ENCODE results near the gene TBL3. TPM values are rescaled to one million over a fixed set of nuclear protein-coding genes. Genes with fewer than 3 reads are reported as not detected.

Gene TBL3
- total RNA-seq, 1 experiment from 2014 or later = 68.9 TPM

DNA sequence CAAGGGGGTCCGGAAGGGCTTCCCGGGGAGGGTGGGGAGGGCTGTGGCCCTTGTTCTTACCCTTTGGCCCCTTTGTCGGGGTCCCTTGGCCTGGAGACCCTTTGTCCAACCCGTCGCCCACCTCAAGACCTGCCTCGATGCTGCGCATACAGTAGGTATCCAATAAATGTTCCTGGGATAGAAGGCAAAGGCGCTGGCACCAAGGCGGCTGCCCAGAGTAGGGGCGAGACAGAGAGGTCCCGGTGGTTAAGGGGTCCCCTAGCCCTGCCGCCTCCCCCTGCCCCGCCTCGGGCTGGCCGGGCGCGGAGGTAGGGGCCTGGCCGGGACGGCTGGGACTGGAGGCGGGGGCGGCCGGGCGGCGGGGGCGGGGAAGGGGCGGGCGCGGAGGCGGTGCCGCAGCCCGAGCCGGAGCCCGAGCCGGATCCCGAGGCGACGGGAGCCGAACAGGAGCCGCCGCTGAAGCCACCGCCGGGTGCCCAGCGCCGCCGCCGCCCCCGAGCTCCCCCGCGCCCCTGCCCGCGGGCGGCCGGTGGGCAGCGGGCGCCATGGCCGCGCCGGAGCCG lies 54.7 kb downstream of the TBL3 start, which contains the start of gene NHERF2:
NHERF2 (plus strand) TSS at position 442 of the 563 bp plus-strand sequence; CDS start at position 546, 104 bp downstream.
- TF ChIP-seq POLR2AphosphoS5 (IDR thresholded peaks at IDR 0.05; ENCODE audit: low read depth, low read length) (peak; percentile 37), POLR2A (IDR thresholded peaks at IDR 0.05; ENCODE audit: borderline replicate concordance, extremely low read depth, insufficient read depth, insufficient read length) (no peak), ELF1 (IDR thresholded peaks at IDR 0.05; ENCODE audit: borderline replicate concordance, low read depth) (no peak)
- Histone ChIP-seq H3K79me2 (ENCODE audit: insufficient read depth, low read length) (peaks cover 17% of the 10 kb centered on the region; the same call in 1 of the 2 replicates), H3K27me3 (ENCODE audit: insufficient read depth, low read length) (no peaks in the 10 kb centered on the region), H3K9ac (ENCODE audit: low read length) (peak within 1 kb of the TSS; percentile 76), H3K4me3 (replicated peaks in 1 of 2; ENCODE audit: low read depth in 1 of 2, low read length in 2 of 2) (peak within 1 kb of the TSS; percentile 60 to 77), H3K9me2 (ENCODE audit: insufficient read depth) (no peaks in the 10 kb centered on the region), H3K4me1 (ENCODE audit: control insufficient read depth in 1 of 2, insufficient read depth in 2 of 2, low read length in 2 of 2) (peaks cover 29 to 50% of the 10 kb centered on the region in 2 experiments), H3K36me3 (ENCODE audit: control insufficient read depth in 1 of 2, insufficient read depth in 2 of 2, low read length in 2 of 2) (no peaks in the 10 kb centered on the region), H2AFZ (ENCODE audit: low read depth, low read length, poor library complexity, severe bottlenecking) (no peak within 1 kb of the TSS), H3K4me2 (ENCODE audit: low read length) (peak within 1 kb of the TSS; percentile 99), H3K27ac (ENCODE audit: low read depth, low read length) (peak within 1 kb of the TSS; percentile 72; the same call in 1 of the 2 replicates), H4K20me1 (ENCODE audit: insufficient read depth) (no peaks in the 10 kb centered on the region), H3K9me3 (ENCODE audit: control insufficient read depth in 1 of 2, insufficient read depth in 1 of 2, low read depth in 1 of 2, low read length in 2 of 2) (no peaks in the 10 kb centered on the region)
- ChIA-PET POLR2A (interaction anchor here (0.9 kb wide), 1 partner anchor 62 kb away, joined by 3 read pairs; the partner anchor contains the start of gene RPS2), CTCF (interaction anchor here (1.1 kb wide), 1 partner anchor 22 kb away, joined by 3 read pairs; no protein-coding TSS in a partner anchor), RAD21 (ENCODE audit: low non-redundant PET in 1 of 2, low total read pairs in 2 of 2, uncharacterized antibody in 2 of 2, unreplicated experiment in 2 of 2) (no interaction called here)
- ATAC-seq = peak; percentile 46
- no peak for DNase-seq (ENCODE audit: low read depth, low spot score)
- intact Hi-C loops (cut with micrococcal nuclease) = loop anchor here (10.0 kb wide), 1 partner anchor 228 kb away; the partner anchor contains the start of gene ECI1
- BruUV-seq (replicated peaks) = no TSS peak

DNA sequence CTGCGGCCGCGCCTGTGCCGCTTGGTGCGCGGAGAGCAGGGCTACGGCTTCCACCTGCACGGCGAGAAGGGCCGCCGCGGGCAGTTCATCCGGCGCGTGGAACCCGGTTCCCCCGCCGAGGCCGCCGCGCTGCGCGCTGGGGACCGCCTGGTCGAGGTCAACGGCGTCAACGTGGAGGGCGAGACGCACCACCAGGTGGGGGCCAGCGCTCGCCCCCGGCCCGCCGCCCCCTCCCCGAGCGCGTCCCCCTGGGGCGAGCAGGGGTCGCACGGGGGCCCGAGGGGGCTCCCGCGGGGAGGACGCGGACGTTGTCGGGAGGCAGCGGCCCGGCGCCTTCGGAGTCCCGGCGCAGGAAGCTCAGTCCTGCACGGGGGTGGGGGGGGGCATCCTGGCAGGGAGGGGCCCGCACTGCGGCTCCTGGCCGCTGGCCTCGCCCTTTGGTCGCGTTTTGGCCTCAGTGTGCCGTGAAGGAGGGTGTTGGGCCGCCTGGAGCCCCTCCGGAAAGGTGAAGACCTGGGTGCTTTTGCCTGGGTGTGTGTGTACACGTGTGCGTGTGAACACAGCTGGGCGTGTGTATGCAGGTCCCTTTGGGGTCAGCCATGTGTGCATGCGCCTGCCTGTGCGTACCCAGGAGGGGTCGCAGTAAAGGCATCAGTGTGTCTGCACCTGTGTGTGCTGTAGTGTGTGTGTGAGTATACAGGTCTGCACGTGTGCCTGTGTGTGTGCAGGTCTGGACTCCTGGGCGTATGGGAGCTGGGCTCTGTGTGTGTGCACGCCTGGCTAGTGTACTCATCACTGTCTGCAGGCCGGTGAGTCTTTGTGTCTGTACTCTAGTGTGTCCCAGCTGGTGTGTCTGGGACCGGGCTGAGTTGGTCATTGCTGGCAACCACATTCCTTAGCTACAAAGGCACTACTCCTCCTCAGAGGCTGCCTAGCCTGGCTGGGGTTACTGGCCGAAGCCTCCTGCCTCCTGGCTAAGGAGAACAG lies 55.5 kb downstream of the TBL3 start:
- Histone ChIP-seq H3K27me3 (ENCODE audit: insufficient read depth, low read length) (no peaks in the 10 kb centered on the region), H3K9ac (ENCODE audit: low read length) (peak overlapping the region; percentile 76), H3K27ac (ENCODE audit: low read depth, low read length) (peak overlapping the region; percentile 72; the same call in 1 of the 2 replicates), H2AFZ (ENCODE audit: low read depth, low read length, poor library complexity, severe bottlenecking) (no peak overlapping the region), H4K20me1 (ENCODE audit: insufficient read depth) (no peaks in the 10 kb centered on the region), H3K9me3 (ENCODE audit: control insufficient read depth in 1 of 2, insufficient read depth in 1 of 2, low read depth in 1 of 2, low read length in 2 of 2) (no peaks in the 10 kb centered on the region), H3K79me2 (ENCODE audit: insufficient read depth, low read length) (peaks cover 14% of the 10 kb centered on the region; the same call in 1 of the 2 replicates), H3K36me3 (ENCODE audit: control insufficient read depth in 1 of 2, insufficient read depth in 2 of 2, low read length in 2 of 2) (no peaks in the 10 kb centered on the region), H3K4me3 (replicated peaks in 1 of 2; ENCODE audit: low read depth in 1 of 2, low read length in 2 of 2) (peak overlapping the region; percentile 60 to 77), H3K9me2 (ENCODE audit: insufficient read depth) (no peaks in the 10 kb centered on the region), H3K4me2 (ENCODE audit: low read length) (peak overlapping the region; percentile 99), H3K4me1 (ENCODE audit: control insufficient read depth in 1 of 2, insufficient read depth in 2 of 2, low read length in 2 of 2) (peaks cover 27 to 43% of the 10 kb centered on the region in 2 experiments)
- no peak for DNase-seq (ENCODE audit: low read depth, low spot score)
- BruUV-seq (replicated peaks) = TSS peak; percentile 45
- ChIA-PET CTCF (no interaction called here), POLR2A (no interaction called here), RAD21 (ENCODE audit: low non-redundant PET in 1 of 2, low total read pairs in 2 of 2, uncharacterized antibody in 2 of 2, unreplicated experiment in 2 of 2) (interaction anchor here in 1 of 2 experiments (1.2 kb wide), 1 partner anchor 113 kb away, joined by 3 read pairs; no protein-coding TSS in a partner anchor)
- intact Hi-C loops (cut with micrococcal nuclease) = loop anchor here (10.0 kb wide), 1 partner anchor 227 kb away; the partner anchor contains the start of gene ECI1
- TF ChIP-seq, protein P1, sequence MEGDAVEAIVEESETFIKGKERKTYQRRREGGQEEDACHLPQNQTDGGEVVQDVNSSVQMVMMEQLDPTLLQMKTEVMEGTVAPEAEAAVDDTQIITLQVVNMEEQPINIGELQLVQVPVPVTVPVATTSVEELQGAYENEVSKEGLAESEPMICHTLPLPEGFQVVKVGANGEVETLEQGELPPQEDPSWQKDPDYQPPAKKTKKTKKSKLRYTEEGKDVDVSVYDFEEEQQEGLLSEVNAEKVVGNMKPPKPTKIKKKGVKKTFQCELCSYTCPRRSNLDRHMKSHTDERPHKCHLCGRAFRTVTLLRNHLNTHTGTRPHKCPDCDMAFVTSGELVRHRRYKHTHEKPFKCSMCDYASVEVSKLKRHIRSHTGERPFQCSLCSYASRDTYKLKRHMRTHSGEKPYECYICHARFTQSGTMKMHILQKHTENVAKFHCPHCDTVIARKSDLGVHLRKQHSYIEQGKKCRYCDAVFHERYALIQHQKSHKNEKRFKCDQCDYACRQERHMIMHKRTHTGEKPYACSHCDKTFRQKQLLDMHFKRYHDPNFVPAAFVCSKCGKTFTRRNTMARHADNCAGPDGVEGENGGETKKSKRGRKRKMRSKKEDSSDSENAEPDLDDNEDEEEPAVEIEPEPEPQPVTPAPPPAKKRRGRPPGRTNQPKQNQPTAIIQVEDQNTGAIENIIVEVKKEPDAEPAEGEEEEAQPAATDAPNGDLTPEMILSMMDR (IDR thresholded peaks at IDR 0.05 in 2 of 3, conservative IDR thresholded peaks at IDR 0.05 in 1 of 3; ENCODE audit: borderline replicate concordance in 1 of 3, insufficient read depth in 1 of 3, low read depth in 2 of 3, low read length in 2 of 3) = 0 out of 6 replicates have a peak, but pooled peaks of 1 of the 3 experiments have one; percentile 11
- peak; percentile 25; the same call in 1 of the 2 replicates for TF ChIP-seq ZFX (IDR thresholded peaks at IDR 0.05)
- no peak for TF ChIP-seq EGR1 (IDR thresholded peaks at IDR 0.05; ENCODE audit: low read depth)
- 0 out of 2 replicates have a peak, but pooled peaks have one; percentile 3 for TF ChIP-seq POLR2AphosphoS5 (IDR thresholded peaks at IDR 0.05; ENCODE audit: low read depth, low read length)
- TF ChIP-seq CBX3 (IDR thresholded peaks at IDR 0.05; ENCODE audit: low read depth) = no peak
- TF ChIP-seq, protein P2, sequence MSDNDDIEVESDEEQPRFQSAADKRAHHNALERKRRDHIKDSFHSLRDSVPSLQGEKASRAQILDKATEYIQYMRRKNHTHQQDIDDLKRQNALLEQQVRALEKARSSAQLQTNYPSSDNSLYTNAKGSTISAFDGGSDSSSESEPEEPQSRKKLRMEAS (IDR thresholded peaks at IDR 0.05) = no peak
- peak; percentile 5 for ATAC-seq

Data from HCT116 (cell line).